RPMI7951 (cell line): ENCODE results near the gene PPM1L. TPM values are rescaled to one million over a fixed set of nuclear protein-coding genes. Genes with fewer than 3 reads are reported as not detected.

Source experiments
- DNase-seq: peaks from one replicate; pipeline ENCODE4 v3.0.0-alpha.2; 2012; ENCODE audit warnings: low read depth
- total RNA-seq: library from RNA; depleted of rRNA; stranded (reverse); fragments of >200 nt; shearing (Covaris generic); gene quantifications from 2 replicates; pipeline ENCODE4 v1.2.3, GENCODE V29; 2014

The PPM1L gene
- total RNA-seq, 1 experiment from 2014 or later = 1.6 TPM

DNA sequence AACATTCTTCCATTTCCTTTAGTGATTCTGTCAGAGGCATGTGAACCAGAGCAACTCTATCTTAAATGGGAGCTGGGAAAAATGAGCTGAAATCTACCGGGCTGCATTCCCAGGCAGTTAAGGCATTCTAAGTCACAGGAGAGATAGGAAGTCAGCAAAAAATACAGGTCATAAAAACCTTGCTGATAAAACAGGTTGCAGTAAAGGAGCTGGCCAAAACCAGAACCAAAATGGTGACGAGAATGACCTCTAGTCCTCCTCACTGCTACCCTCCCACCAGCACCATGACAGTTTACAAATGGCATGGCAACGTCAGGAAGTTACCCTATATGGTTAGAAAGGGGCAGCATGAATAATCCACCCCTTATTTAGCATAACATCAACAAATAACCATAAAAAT lies 282.7 kb downstream of the PPM1L start:
- DNase-seq = peak; percentile 3

DNA sequence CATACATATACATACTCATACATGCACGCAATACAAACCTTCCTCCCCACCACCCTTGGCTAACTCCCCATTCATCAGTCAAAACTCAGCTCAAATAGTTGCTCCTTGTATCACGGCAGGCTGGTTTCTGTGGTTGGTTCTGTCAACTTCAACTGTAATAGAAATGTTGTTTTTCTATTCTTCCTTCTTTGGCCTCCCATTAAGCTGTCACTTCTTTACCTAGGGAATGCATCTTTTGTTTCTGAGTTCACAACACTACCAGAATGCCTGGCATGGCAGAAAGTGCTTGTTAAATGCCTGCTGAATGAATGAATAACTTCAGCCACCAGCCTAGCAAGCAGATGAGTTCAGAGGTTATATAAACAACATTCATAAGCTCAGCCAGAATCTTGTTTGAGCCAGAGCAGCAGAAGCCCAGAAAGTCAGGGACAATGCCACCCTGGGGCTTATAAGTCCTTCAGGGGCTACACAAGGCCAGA lies 286.0 kb downstream of the PPM1L start:
- DNase-seq = no peak

DNA sequence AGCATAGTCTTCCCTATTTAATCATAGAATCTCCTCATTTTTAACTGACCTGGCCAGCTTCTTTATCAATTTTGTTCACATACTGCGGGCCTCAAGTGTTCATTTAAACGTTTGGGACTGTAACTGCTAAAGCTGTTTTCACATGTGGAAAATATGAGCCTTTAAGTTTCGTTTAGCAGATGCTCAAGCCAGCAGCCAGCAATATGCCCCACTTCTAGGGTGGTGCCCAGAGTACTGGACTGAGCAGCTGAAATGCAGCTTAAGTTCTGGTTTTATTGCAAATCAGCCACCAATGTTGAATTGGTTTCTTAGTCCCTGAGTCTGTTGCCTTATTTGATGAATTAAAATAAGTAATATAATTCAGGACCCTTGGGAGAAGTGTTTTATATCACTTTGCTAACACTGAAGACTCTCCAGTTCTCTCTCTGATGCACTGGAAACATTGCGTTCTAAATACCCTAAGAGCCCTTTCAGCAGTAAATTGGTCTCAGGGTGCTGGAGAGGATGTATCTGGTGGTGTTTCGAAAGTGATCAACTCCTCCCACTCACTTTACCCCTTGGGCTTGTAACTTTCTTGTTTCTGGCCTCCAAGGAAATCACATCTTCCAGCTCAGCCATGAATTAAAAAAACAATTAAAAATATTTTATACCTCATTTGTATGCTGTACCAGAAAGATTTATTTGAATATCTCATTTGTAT lies 287.5 kb downstream of the PPM1L start:
- no peak for DNase-seq

GRCh38 chr3:161049683-161050248 lies 293.7 kb downstream of the PPM1L start:
- DNase-seq = no peak

DNA sequence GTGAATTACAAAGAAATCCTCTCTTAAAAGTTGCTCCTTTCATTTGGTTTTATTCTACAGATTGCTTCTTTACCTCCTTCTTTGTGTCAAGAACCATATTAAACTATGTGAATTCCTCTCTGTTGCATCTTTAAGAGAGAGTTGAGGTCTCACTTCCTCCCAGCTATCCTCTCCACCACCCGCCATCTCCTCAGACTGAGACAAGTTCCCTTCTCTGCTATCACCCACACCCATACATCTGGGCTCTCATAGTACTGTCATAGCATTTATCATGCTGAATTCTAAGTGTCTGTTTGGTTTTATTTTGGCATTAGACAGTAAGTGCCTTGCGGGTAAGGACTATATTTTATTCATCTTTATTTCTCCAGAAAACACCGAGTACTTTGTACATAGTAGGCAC lies 294.9 kb downstream of the PPM1L start:
- DNase-seq = no peak

GRCh38 chr3:161051856-161052255 lies 295.8 kb downstream of the PPM1L start:
- DNase-seq = no peak

DNA sequence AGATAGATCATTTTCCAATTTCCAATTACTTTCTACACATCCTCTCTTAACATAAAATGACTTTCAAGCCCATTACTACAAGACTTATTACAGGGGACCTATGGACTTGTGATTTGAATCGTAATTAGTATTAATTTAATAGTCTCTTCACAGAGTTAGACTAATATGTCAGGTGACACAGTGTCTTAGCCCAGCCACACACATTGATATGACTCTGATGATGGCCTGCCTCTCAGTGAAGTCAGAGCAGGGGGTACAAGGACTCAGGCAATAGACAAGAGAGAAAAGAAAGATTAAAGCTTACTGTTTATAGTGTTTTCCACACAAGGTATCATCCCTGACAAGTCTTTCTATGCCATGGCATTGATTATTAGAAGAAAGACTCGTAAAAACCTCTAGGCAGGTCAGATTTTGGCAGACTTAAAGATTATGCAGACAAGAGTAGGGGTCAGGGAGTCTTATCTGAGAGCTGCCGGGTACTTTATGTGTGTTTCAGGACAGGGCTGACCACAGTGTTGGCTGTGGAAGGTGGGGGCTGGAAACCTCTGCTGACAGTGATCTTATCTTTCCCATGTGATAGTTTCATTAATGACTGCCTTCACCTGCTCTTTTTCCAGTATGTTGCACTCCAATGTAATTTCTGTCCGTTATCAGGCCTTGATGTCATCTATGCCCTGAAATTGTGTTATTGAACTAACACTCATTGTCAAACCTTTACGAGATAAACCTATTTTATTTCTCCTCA lies 299.0 kb downstream of the PPM1L start:
- no peak for DNase-seq

DNA sequence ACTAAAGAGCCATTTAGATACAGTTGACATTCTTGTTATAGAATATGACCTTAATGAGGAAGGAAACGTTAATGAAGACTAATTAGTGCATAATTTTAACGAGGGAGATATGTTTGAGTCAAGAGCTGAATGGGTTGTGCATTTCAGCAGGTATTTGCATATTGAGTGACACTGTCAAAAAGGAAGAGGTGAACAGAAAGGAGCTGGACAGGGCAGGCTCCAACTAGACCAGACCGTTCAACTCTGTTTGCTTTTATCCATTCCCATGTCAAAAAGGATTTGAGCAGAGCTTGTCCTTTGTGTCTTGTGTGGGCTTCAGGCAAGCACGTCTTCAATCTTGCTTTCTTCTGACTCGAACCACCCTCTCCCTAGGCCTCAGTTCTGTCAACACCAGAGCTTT lies 308.4 kb downstream of the PPM1L start:
- no peak for DNase-seq

GRCh38 chr3:161066930-161067329 lies 310.9 kb downstream of the PPM1L start:
- no peak for DNase-seq

GRCh38 chr3:161067335-161067734 lies 311.3 kb downstream of the PPM1L start:
- no peak for DNase-seq

GRCh38 chr3:161069511-161070251 lies 313.6 kb downstream of the PPM1L start:
- DNase-seq = peak; percentile 89

DNA sequence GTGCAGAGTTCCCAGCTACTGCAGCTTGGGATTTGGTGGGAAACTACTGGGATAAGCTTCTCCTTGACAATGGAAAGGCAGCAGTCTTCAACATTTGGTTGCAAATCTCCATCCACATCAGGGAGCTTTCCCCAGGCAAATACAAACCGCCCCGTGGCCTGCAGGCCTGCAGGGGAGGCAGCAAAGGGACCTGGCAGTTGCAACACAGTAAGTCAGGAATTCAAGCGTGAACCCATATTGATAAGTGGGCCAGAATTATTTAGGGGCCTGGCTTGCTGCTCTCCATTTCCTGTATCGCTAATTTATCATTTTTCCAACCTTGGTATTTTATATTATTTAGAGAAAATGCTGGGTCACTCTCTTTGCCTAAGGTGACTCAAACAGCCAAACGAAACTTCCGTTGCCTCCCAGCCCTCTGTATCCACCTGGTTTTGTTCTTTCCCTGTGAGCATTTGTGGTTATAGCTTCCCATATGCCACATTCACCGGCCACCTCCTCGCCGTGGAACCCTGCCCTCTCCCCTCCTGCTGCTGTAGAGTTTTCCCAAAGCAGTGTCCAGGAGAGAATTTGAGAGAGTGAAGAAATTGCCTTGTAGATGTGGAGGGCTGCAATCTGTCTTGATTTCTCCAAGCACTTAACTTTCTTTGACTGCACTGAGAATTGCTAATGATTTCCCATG lies 314.4 kb downstream of the PPM1L start:
- DNase-seq = peak; percentile 31

DNA sequence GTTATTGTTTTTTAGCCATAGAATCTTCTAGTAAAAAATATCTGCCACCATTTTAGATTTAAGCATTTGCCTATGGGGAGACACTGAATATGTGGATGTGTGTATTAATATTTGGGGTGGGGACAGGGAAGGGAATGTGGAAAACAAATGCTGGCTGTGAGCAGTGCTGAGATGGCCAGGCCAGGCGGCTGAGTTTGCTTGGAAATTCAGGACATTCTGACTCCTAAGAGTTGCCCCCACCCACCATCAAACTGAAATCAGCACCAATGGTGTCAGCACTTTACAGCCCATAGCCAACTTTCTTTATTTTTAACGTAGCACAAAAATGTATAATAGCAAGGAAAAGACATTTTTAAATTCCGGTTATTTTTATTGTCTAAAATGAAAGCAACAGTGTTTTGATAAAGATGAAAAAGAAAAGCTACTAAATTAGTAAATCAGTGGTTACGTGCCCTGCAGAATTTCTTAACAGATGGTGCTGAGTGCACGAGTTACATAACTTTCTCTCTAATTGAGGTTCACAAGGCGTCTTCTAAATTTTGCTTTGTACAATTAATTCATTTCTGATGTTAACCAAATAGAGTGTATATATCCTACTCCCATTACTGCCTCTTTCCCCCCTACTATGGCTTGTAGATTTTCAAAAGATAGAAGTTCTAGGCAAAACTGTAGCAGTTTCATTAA lies 315.1 kb downstream of the PPM1L start:
- DNase-seq = no peak

DNA sequence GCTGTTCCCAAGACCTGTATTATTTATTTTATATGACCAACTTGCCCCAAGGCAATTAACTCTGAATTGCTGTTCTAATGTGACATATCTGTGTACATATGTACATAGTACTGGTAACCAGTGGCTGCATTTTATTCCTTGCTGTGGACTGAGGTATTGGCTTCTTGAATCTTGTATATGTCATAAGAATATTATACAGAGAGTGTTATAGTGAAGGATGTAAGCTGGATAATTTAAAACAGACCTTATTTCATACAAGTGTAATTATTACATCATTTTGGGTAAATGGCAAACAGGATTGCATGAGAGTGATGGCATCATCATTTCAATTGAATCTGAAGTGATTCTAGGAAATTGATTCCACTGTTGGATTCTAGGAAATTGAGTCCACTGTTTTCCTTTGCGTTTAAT lies 316.2 kb downstream of the PPM1L start:
- no peak for DNase-seq

- no peak for DNase-seq
These were observed 316.7 kb downstream of the PPM1L start for GRCh38 chr3:161072751-161073150.

DNA sequence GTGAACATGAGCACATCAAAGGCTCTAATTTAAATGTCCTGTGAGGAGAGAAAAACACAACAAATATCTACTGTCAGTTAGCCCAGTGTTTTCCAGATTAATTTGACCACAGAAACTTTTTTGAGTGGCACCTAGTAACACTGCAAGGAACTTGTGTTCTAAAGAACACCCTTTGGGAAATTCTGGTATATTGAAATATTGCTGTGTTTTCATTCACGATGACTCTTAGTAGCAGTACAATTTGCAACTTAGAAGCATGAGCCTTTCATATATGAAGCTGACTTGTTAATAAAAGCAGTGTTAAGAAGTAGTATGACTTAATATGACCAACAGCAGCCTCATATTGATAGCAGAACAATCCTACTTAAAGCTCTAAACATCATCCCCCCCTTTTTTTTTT lies 317.1 kb downstream of the PPM1L start:
- no peak for DNase-seq

DNA sequence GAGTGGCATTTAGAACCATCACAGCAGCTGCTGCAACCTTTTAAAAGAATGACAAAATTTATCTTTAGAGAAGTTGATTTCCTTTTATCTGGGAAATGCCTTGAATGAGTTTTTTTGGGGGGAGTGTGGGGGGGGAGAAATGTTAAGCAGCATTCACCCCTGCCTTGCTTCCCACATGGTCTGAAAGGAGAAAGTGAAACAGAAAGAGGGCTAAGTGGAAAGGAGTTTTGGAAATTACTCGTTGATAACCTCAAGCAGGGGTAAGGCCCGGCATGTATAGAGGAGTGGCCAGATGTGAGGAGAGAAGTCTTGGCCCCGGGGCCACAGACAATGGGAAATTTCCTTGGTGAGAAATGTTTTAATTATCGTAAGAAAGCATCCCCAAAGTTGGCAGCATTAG lies 325.6 kb downstream of the PPM1L start:
- peak; percentile 32 for DNase-seq

- DNase-seq = no peak
These were observed 326.0 kb downstream of the PPM1L start for GRCh38 chr3:161082063-161082462.

DNA sequence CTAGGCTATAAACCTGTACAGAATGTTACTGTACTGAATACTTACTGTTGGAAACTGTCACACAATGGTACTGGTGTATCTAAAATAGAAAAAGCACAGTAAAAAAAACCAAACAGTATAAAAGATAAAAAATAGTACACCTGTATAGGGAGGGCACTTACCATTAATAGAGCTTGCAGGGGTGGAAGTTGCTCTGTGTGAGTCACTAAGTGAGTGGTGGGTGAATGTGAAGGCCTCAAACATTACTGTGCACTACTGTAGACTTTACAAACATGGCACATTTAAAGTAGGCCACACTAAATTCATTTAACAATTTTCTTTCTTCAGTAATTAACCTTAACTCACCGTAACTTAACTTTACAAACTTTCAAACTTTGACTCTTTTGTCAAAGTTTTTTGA lies 327.1 kb downstream of the PPM1L start:
- DNase-seq = no peak

DNA sequence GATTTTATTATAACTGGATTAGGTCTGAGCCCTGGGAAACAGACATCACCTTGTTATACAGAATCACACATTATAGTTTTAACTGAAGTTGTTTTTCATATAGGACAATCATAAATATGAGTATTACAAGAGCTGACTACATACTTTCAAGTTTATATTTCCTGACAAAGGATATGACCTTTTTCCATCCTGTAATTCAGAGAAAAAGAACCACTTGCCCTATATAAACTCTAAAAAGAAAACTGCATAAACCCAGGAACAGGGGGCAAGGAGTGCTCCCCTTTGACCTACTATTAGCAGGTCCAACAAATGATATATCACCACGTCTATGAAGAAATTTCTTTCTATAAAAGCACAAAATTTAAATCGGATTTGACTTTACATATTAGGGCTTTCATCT lies 328.2 kb downstream of the PPM1L start:
- no peak for DNase-seq

DNA sequence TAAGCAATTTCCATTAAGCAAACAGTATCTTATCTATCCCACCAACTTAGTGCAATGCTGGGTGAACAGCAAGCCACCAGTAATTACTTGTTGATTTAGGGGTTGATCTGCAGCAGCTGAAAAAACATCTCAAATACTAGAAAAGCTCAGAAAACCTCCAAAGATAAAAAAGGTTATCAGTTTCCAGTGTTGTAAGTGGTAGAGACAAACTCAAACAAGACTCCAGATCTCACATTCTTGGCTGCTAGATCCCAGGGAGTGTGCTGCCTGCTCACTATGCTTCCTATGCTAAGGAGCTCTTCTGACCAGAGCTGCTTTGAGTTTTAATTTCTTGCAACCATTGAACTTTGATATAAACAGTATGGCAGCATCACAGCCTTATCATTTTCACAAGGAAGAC lies 337.9 kb downstream of the PPM1L start:
- no peak for DNase-seq
